ENCODE data around the gene CASKIN1.

CASKIN1 gene

GRCh38 chr16:2195322-2196161 lies 863 bp downstream of the CASKIN1 start:
- TF ChIP-seq GATA2 (IDR thresholded peaks at IDR 0.05; ENCODE audit: low read depth, low read length) = no peak
- TF ChIP-seq GATA3 (IDR thresholded peaks at IDR 0.05; ENCODE audit: low read depth, low read length) = no peak

GRCh38 chr16:2194852-2195321 lies 1.5 kb downstream of the CASKIN1 start:
- TF ChIP-seq GATA3 (IDR thresholded peaks at IDR 0.05; ENCODE audit: low read depth, low read length) = no peak
- TF ChIP-seq GATA2 (IDR thresholded peaks at IDR 0.05; ENCODE audit: low read depth, low read length) = no peak

- TF ChIP-seq GATA2 (IDR thresholded peaks at IDR 0.05; ENCODE audit: low read depth, low read length) (no peak), GATA3 (IDR thresholded peaks at IDR 0.05; ENCODE audit: low read depth, low read length) (no peak)
These were observed 2.1 kb downstream of the CASKIN1 start for GRCh38 chr16:2194166-2194834.

GRCh38 chr16:2191446-2191706 lies 5.0 kb downstream of the CASKIN1 start:
- no peak for TF ChIP-seq GATA3 (IDR thresholded peaks at IDR 0.05; ENCODE audit: low read depth, low read length)
- no peak for TF ChIP-seq GATA2 (IDR thresholded peaks at IDR 0.05; ENCODE audit: low read depth, low read length)

GRCh38 chr16:2190659-2191445 lies 5.6 kb downstream of the CASKIN1 start:
- TF ChIP-seq GATA3 (IDR thresholded peaks at IDR 0.05; ENCODE audit: low read depth, low read length) (no peak), GATA2 (IDR thresholded peaks at IDR 0.05; ENCODE audit: low read depth, low read length) (no peak)

- TF ChIP-seq GATA3 (IDR thresholded peaks at IDR 0.05; ENCODE audit: low read depth, low read length) = no peak
- no peak for TF ChIP-seq GATA2 (IDR thresholded peaks at IDR 0.05; ENCODE audit: low read depth, low read length)
These were observed 6.3 kb downstream of the CASKIN1 start for GRCh38 chr16:2190002-2190658.

- no peak for TF ChIP-seq GATA3 (IDR thresholded peaks at IDR 0.05; ENCODE audit: low read depth, low read length)
- no peak for TF ChIP-seq GATA2 (IDR thresholded peaks at IDR 0.05; ENCODE audit: low read depth, low read length)
These were observed 7.0 kb downstream of the CASKIN1 start for GRCh38 chr16:2189252-2189893.

GRCh38 chr16:2188395-2188794 lies 8.0 kb downstream of the CASKIN1 start:
- no peak for TF ChIP-seq GATA2 (IDR thresholded peaks at IDR 0.05; ENCODE audit: low read depth, low read length)
- TF ChIP-seq GATA3 (IDR thresholded peaks at IDR 0.05; ENCODE audit: low read depth, low read length) = no peak

GRCh38 chr16:2187212-2187611 lies 9.2 kb downstream of the CASKIN1 start:
- TF ChIP-seq GATA2 (IDR thresholded peaks at IDR 0.05; ENCODE audit: low read depth, low read length) (no peak), GATA3 (IDR thresholded peaks at IDR 0.05; ENCODE audit: low read depth, low read length) (no peak)

GRCh38 chr16:2186505-2186904 lies 9.9 kb downstream of the CASKIN1 start:
- TF ChIP-seq GATA3 (IDR thresholded peaks at IDR 0.05; ENCODE audit: low read depth, low read length) (no peak), GATA2 (IDR thresholded peaks at IDR 0.05; ENCODE audit: low read depth, low read length) (no peak)

GRCh38 chr16:2186064-2186463 lies 10.3 kb downstream of the CASKIN1 start:
- TF ChIP-seq GATA3 (IDR thresholded peaks at IDR 0.05; ENCODE audit: low read depth, low read length) (no peak), GATA2 (IDR thresholded peaks at IDR 0.05; ENCODE audit: low read depth, low read length) (no peak)

GRCh38 chr16:2184962-2185361 lies 11.4 kb downstream of the CASKIN1 start:
- TF ChIP-seq GATA3 (IDR thresholded peaks at IDR 0.05; ENCODE audit: low read depth, low read length) = no peak
- no peak for TF ChIP-seq GATA2 (IDR thresholded peaks at IDR 0.05; ENCODE audit: low read depth, low read length)

GRCh38 chr16:2184346-2184745 lies 12.1 kb downstream of the CASKIN1 start:
- no peak for TF ChIP-seq GATA2 (IDR thresholded peaks at IDR 0.05; ENCODE audit: low read depth, low read length)
- TF ChIP-seq GATA3 (IDR thresholded peaks at IDR 0.05; ENCODE audit: low read depth, low read length) = no peak

Measured in SH-SY5Y (cell line).